GM21786 (cell line): ENCODE results near the gene IQGAP2.
"Not testable (repeated sequence)": the region's sequence is repeated elsewhere in the genome, so short reads cannot be mapped to it uniquely, and the experiment has no call there.

Experiments
- ATAC-seq: cut with Tn5 transposase; IDR thresholded peaks from one replicate; pipeline ENCODE4 v1.9.1; 2021; ENCODE audit not compliant: unreplicated experiment

IQGAP2 gene

DNA sequence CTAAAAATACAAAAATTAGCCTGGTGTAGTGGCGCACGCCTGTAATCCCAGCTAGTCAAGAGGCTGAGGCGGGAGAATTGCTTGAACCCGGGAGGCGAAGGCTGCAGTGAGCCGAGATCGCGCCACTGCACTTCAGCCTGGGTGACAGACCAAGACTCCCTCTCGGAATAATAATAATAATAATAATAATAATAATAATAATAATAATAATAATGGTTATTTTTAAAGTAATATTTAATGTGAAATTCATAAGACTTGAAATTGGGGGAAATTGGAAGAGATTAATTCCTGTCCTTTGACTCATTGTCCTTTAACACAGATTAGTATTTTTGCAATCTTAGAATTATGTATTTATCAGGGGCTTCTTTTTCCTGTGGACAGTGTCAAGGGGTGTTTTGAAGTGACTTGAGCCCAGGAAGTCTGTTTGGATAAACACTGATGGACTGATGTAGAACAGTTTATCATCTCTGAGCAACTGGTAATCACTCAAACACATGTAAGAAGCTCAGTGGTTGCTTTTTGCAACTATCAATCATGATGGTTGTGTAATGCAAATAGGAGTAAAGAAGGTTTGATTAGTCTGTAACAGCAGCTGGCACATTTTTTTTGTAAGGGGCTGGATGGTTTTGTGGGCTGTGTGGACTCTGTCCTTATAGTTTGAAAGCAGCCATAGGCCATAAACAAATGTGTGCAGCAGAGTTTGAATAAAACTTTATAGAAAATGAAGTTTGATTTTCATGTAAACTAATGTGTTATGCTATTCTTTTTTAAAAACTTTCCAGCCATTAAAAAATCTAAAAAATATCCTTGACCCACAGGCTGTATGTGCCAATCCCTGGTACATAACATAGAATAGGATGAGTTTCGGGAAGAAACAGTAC is 126.6 kb downstream of the IQGAP2 start:
- ATAC-seq = no peak

GRCh38 chr5:76532052-76532451 is 129.0 kb downstream of the IQGAP2 start:
- ATAC-seq = no peak

- ATAC-seq = no peak
Observed at GRCh38 chr5:76532973-76533372, 129.9 kb downstream of the IQGAP2 start.

GRCh38 chr5:76535577-76535976 is 132.5 kb downstream of the IQGAP2 start:
- no peak for ATAC-seq

- no peak for ATAC-seq
Observed at GRCh38 chr5:76537073-76537543, 134.0 kb downstream of the IQGAP2 start.

GRCh38 chr5:76542241-76542640 is 139.2 kb downstream of the IQGAP2 start:
- ATAC-seq = no peak

GRCh38 chr5:76542887-76543690 is 140.0 kb downstream of the IQGAP2 start:
- no peak for ATAC-seq

DNA sequence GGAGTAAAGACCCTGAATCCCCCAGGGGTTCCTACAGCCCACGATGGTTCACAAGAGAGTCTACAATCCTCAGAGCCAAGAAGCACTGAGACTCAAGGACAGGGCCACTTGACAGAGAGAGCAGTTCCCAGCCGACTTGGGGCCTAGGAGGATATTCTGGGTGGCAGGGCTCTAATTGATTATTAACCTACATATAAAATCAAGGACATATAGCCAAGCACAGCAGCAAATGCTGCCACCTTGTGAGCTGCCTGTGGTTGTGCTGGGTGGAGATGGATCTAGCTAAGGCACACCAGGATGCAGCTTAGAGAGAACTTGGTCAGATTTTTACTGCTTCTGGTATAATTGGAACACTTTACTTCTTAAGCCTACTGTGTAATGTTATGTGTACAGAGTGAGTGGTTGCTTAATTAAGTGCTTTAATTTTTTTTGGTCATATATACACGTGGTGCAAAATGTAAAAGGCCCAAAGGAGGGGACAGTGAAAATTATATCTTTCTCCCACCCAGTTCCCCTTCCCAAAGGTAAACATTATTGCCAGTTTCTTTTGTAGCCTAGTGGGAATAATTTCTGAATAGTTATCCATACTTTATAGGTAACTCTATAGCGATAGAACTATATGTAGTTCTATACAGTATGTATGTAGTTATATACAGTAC is 141.3 kb downstream of the IQGAP2 start:
- ATAC-seq = peak; percentile 27

DNA sequence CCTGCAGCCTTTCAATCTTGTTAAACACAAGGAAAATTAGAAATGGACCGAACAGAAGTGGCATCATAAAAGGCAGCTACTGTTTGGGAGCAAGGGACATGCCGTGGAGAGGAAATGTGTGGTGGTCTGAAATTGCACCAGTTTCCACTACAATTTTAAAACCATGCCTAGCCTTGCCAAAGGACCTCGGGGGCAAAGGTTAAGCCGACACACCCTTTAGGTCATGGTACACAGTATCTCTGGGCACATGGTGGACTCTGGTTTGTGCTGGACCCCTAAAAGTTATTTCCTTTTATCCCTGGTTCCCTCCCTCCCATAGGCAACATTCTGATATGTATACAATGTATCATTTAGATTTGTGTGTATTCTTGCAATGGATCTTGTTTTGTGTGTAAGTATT is 142.1 kb downstream of the IQGAP2 start:
- ATAC-seq = no peak

- no peak for ATAC-seq
Observed at GRCh38 chr5:76546497-76547102, 143.5 kb downstream of the IQGAP2 start.

GRCh38 chr5:76547242-76547890 is 144.3 kb downstream of the IQGAP2 start:
- ATAC-seq = peak; percentile 77

DNA sequence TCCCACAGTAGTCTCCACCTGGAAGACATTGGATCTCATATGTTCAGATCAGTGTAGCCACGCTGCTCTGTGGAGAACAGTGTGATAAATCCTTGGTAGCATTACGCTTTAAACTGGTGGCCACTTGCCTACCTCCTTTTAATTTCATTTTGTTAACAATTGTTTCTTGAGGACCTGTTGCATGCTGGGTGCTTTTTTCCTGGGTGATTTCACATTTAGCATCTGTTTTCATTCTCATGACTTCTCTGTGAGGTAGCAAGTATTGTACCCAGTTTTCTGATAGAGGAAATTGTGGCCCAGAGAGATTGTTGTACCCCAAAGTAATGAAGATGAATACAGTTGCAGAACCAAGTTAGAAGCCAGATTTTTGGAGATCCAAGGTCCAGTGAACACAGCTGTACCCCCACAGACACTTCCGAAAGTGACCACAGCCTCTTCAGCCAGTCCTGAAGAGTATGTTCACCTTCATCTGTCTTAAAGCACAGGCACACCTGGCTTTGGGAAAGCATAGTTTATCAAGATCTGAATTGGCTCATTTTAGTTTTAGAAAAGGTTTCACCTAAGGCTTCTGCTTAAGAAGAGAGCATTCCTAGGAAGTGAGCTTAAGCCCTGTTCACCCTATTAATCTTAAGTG is 144.9 kb downstream of the IQGAP2 start:
- no peak for ATAC-seq

DNA sequence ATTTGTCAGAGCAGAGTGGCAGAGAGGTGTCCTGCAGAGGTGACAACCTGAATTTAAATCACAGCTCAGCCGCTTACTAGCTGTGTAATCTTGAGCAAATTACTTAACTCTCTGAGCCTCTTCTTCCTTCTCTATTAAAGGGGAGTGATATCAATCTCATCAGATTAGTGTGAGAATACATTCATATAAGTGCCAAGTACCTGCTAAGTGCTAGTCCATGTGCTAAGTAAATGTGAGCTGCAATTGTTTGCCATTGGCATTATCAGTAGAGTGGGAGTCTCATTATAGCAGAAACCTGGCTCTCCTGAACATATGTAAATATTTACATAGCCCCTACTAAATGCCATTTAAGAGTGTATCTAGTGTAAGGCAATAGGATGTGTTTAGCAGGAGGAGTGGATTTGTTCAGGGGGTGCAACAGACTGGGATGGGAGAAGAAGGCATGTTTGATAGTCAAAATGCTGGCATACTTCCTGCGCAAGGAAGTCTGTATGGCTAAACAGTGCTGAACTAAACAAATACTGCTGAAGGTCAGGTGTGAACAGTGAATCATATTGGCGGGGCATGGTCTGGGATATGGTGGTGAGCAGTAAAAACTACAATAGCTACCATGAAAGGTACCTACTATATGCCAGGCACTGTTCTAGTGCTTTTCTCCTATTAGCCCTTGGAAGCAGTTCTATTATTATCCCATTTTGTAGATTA is 145.6 kb downstream of the IQGAP2 start:
- ATAC-seq = no peak

DNA sequence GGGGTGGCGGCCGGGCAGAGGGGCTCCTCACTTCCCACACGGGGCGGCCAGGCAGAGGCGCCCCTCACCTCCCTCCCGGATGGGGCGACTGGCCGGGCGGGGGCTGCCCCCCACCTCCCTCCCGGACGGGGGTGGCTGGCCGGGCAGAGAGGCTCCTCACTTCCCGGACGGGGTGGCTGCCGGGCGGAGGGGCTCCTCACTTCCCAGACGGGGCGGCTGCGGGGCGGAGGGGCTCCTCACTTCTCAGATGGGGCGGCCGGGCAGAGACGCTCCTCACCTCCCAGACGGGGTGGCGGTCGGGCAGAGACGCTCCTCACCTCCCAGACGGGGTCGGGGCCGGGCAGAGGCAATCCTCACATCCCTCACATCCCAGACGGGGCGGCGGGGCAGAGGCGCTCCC is 147.8 kb downstream of the IQGAP2 start:
- not testable (repeated sequence) for ATAC-seq

DNA sequence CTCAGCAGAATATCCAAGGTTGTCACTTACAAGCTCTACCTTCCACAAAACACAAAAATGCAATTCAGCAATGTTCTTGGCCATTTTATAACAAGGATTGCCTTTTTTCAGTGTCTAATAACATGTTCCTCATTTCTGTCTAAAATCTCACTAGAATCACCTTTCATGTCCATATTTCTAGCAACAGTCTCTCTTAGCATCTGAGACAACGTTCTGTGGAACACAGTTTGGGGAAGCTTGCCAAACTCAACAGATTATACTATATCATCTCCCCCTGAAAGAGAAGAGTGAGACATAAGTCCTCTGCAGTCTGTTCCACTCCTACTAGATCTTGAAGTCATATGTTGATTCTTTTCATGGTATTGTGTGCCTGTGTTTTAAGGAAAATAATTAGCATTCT is 149.5 kb downstream of the IQGAP2 start:
- no peak for ATAC-seq

DNA sequence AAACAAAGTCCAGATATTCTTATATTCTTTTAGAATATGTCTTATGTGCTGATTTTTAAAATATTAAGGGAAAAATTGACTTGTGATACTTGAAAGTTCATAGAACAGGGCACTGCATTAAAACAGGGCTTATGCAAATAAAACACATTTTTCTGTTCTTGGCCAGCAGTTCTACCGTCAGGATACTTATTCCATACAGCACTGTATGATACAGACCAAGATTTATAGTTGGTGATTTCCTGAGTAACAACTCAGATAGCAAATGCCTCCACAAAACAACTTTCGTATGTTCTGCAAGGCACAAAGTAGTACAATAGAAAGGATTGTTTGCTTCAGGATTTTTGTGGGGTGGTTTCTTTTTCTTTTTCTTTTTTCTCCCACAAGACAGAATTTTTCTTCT is 150.2 kb downstream of the IQGAP2 start:
- ATAC-seq = no peak

GRCh38 chr5:76555114-76555513 is 152.0 kb downstream of the IQGAP2 start:
- ATAC-seq = no peak

DNA sequence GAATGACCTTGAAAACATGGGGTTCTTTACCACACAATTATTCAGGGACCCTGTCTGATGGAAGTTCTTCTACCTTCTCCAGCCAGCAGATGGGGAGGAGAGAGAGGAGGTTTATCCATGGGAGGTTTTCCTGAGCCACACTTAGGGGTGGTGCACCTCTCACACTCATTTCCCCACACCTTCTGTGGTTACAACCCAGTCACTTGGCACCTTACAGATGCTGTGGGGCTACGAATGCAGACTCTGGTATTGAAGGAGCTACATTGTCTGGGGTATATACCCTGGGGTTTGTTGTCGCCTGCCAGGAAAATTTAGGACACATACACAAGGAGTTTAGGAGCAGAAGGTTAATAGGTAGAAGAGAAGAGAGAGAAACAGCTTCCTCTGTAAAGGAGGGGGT is 152.6 kb downstream of the IQGAP2 start:
- no peak for ATAC-seq

GRCh38 chr5:76556511-76557221 is 153.6 kb downstream of the IQGAP2 start:
- peak; percentile 95 for ATAC-seq
